ENCODE results near the gene ZFP36.

The ZFP36 gene

GRCh38 chr19:39384839-39385568 is 21.6 kb upstream of the ZFP36 start:
- DNase-seq = no peak

- DNase-seq = no peak
These were observed 20.8 kb upstream of the ZFP36 start for GRCh38 chr19:39385629-39386411.

GRCh38 chr19:39386557-39386956 is 20.1 kb upstream of the ZFP36 start:
- no peak for DNase-seq

GRCh38 chr19:39388657-39389056 is 18.0 kb upstream of the ZFP36 start:
- DNase-seq = no peak

GRCh38 chr19:39389631-39390414 is 16.8 kb upstream of the ZFP36 start:
- DNase-seq = no peak

- no peak for DNase-seq
These were observed 16.2 kb upstream of the ZFP36 start for GRCh38 chr19:39390451-39390750.

- peak; percentile 94 for DNase-seq
These were observed 15.8 kb upstream of the ZFP36 start, which contains the start of the genes MED29 and PAF1 for GRCh38 chr19:39390751-39391437. TSS of gene MED29 (plus strand) at chr19:39391378. CDS start at chr19:39391423, 45 bp downstream. TSS of gene PAF1 (minus strand) at chr19:39391106. CDS start at chr19:39390864, 242 bp downstream.

GRCh38 chr19:39397360-39398296 is 9.0 kb upstream of the ZFP36 start:
- peak; percentile 98 for DNase-seq

- peak; percentile 73 for DNase-seq
These were observed 8.3 kb upstream of the ZFP36 start for GRCh38 chr19:39398297-39398864.

GRCh38 chr19:39399668-39400050 is 7.0 kb upstream of the ZFP36 start:
- no peak for DNase-seq

- no peak for DNase-seq
These were observed 6.6 kb upstream of the ZFP36 start for GRCh38 chr19:39400061-39400460.

- DNase-seq = no peak
These were observed 5.5 kb upstream of the ZFP36 start for GRCh38 chr19:39401070-39401548.

GRCh38 chr19:39401549-39402345 is 4.9 kb upstream of the ZFP36 start:
- DNase-seq = peak; percentile 88

- DNase-seq = peak; percentile 92
These were observed 4.0 kb upstream of the ZFP36 start for GRCh38 chr19:39402346-39403300.

GRCh38 chr19:39403331-39404312 is 3.0 kb upstream of the ZFP36 start:
- DNase-seq = peak; percentile 96

- DNase-seq = no peak
These were observed 1.2 kb upstream of the ZFP36 start for GRCh38 chr19:39405261-39405957.

Data from stimulated activated CD8-positive, alpha-beta memory T cell treated with anti-CD3 and anti-CD28 coated beads, Interleukin-4, amount 100 ng/mL, for 48 hours (primary cell).